HUDEP-2 (cell line): ENCODE measurements around the gene FAM89B.
A peak's percentile ranks its signal among the peaks of the same experiment; 100 is the strongest.

Source experiments
- DNase-seq, 76 experiments: peaks; one replicate each; lab custom pipeline; 2025; ENCODE audit not compliant: unreplicated experiment in 76 of 76; lab: John Stamatoyannopoulos, UW

The FAM89B gene

GRCh38 chr11:65606876-65607613 is 34.7 kb downstream of the FAM89B start:
- DNase-seq, result peak in 3 of 76 experiments; percentile 3 to 20 (median 15)

GRCh38 chr11:65607614-65608426 is 35.5 kb downstream of the FAM89B start:
- no peak for DNase-seq

- DNase-seq, result peak in 66 of 76 experiments; percentile 18 to 83 (median 56)
Observed at GRCh38 chr11:65609229-65609628, 36.9 kb downstream of the FAM89B start.

GRCh38 chr11:65609665-65610064 is 37.3 kb downstream of the FAM89B start:
- peak in 43 of 76 experiments; percentile 19 to 77 (median 47) for DNase-seq

- DNase-seq, result no peak
Observed at GRCh38 chr11:65610404-65610803, 38.1 kb downstream of the FAM89B start.

- peak in 8 of 76 experiments; percentile 9 to 21 (median 13) for DNase-seq
Observed at GRCh38 chr11:65611028-65611757, 38.9 kb downstream of the FAM89B start.

GRCh38 chr11:65611758-65612603 is 39.6 kb downstream of the FAM89B start:
- no peak for DNase-seq

GRCh38 chr11:65612691-65613090 is 40.4 kb downstream of the FAM89B start:
- no peak for DNase-seq

- no peak for DNase-seq
Observed at GRCh38 chr11:65613091-65613928, 41.0 kb downstream of the FAM89B start.

- DNase-seq, result peak in 75 of 76 experiments; percentile 92 to 100 (median 100)
Observed at GRCh38 chr11:65615229-65615949, 43.1 kb downstream of the FAM89B start, which contains the start of gene PCNX3. Gene PCNX3, plus strand, starts transcription at chr11:65615776. Its CDS starts 536 bp downstream, at chr11:65616312.

- DNase-seq, result peak in 27 of 76 experiments; percentile 10 to 52 (median 37)
Observed at GRCh38 chr11:65615950-65616574, 43.7 kb downstream of the FAM89B start.

GRCh38 chr11:65616575-65617001 is 44.2 kb downstream of the FAM89B start:
- DNase-seq, result no peak

GRCh38 chr11:65617136-65617850 is 45.0 kb downstream of the FAM89B start:
- DNase-seq, result no peak

- no peak for DNase-seq
Observed at GRCh38 chr11:65617990-65618751, 45.8 kb downstream of the FAM89B start.

- DNase-seq, result no peak
Observed at GRCh38 chr11:65618763-65619162, 46.4 kb downstream of the FAM89B start.

GRCh38 chr11:65619281-65619928 is 47.1 kb downstream of the FAM89B start:
- DNase-seq, result no peak
